ENCODE measurements around the gene HFM1.

HFM1 gene

DNA sequence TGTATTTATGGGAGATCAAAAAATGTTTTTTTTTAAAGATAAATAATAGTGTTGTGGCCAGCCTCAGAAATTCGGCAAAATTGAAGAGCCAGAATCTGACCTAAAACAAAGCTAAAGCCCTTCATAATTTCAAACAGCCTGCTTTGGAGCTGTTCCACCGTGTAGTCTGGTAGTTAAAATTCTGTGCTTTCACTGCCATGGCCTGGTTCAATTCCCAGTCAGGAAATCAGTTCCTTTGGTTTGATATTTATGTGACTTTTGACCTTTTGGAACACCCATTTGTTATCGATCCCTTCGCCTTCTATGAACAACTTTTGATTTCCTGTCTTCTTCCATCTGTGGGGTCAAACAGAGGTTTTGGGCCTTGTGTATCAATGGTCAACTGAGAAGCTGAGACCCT lies 179.8 kb downstream of the HFM1 start:
- DNase-seq, result no peak

DNA sequence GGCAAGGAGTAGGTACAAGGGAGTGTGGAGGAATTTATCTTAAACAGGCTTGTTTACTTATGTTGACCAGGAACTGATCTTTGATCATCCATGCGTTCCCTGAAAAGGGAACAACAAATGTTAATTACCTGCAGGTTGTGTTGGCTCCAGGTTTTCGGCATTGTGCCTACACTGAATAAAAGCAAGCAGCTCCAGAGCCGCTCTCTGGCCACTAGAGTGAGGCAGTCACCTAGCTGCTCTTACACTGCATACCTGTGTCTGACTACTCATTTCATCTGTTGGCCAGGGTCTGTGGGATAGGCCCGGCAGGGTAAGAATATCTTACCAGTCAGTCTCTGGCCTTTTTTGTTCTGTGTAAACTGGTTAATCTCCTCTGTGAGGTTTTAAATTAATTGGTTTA lies 183.6 kb downstream of the HFM1 start:
- DNase-seq, result no peak

DNA sequence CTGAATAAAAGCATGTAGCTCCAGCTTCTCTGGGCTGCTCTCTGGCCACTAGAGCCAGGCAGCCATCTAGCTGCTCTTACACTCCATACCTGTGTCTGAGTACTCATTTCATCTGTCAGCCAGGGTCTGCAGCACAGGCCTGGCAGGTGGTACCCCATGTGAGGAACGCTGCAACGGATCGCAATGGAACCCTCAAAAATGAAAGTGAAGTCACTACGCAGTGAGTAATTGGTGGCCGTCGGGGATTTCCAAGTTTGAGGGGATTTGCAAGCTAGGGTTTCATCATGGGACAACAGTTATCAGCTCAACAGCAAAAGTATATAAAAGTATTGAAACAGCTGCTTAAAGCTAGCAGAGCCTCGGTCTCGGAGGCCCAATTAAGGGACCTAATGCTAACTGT lies 186.7 kb downstream of the HFM1 start:
- DNase-seq, result no peak

All from NCI-H187 treated with DMSO at 0.1 percent for 48 hours (cell line).